ENCODE data around the gene RABL6. TPM values are rescaled to one million over a fixed set of nuclear protein-coding genes. Genes with fewer than 3 reads are reported as not detected.
"Not testable (repeated sequence)": the region's sequence is repeated elsewhere in the genome, so short reads cannot be mapped to it uniquely, and the experiment has no call there.

The RABL6 gene, protein sequence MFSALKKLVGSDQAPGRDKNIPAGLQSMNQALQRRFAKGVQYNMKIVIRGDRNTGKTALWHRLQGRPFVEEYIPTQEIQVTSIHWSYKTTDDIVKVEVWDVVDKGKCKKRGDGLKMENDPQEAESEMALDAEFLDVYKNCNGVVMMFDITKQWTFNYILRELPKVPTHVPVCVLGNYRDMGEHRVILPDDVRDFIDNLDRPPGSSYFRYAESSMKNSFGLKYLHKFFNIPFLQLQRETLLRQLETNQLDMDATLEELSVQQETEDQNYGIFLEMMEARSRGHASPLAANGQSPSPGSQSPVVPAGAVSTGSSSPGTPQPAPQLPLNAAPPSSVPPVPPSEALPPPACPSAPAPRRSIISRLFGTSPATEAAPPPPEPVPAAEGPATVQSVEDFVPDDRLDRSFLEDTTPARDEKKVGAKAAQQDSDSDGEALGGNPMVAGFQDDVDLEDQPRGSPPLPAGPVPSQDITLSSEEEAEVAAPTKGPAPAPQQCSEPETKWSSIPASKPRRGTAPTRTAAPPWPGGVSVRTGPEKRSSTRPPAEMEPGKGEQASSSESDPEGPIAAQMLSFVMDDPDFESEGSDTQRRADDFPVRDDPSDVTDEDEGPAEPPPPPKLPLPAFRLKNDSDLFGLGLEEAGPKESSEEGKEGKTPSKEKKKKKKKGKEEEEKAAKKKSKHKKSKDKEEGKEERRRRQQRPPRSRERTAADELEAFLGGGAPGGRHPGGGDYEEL
- total RNA-seq = 69.6 and 72.1 TPM in 2 replicates

GRCh38 chr9:136807281-136808074, at the start of gene RABL6:
TSS of gene RABL6 (plus strand) at chr9:136807948. CDS start at chr9:136808197, 249 bp downstream.
- DNase-seq (ENCODE audit: low read depth) = peak; percentile 73
- H3K4me3 ChIP-seq (ENCODE audit: low read depth, low read length) = peak within 1 kb of the TSS; percentile 84

DNA sequence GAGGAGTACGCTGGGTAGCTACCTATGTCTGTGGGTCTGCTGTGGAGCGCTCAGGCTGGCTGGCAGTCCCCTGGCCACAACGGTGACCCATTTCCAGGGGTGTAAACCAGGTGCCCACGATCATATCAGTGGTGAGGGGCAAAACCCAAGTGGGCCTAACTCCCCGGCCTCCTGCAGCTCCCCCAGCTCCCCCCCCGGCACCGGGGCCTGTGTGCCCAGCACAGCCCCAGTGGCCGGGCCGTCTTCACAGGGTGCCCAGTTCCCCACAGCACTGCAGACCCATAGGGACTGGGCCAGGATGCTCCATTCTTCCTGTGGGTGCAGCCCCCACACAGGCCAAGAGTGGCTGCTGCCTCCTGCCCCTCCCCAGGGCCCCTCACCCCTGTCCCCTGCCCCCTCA, 48.7 kb upstream of the RABL6 start:
- no peak for TF ChIP-seq CTCF (IDR thresholded peaks at IDR 0.05; ENCODE audit: insufficient read depth, low read depth, low read length)
- H3K4me3 ChIP-seq (ENCODE audit: low read depth, low read length) = no peak overlapping the region
- no peak for DNase-seq (ENCODE audit: low read depth)

More at GRCh38 chr9:136807281-136808074, at the start of gene RABL6:
- no peak for TF ChIP-seq CTCF (IDR thresholded peaks at IDR 0.05; ENCODE audit: insufficient read depth, low read depth, low read length)

DNA sequence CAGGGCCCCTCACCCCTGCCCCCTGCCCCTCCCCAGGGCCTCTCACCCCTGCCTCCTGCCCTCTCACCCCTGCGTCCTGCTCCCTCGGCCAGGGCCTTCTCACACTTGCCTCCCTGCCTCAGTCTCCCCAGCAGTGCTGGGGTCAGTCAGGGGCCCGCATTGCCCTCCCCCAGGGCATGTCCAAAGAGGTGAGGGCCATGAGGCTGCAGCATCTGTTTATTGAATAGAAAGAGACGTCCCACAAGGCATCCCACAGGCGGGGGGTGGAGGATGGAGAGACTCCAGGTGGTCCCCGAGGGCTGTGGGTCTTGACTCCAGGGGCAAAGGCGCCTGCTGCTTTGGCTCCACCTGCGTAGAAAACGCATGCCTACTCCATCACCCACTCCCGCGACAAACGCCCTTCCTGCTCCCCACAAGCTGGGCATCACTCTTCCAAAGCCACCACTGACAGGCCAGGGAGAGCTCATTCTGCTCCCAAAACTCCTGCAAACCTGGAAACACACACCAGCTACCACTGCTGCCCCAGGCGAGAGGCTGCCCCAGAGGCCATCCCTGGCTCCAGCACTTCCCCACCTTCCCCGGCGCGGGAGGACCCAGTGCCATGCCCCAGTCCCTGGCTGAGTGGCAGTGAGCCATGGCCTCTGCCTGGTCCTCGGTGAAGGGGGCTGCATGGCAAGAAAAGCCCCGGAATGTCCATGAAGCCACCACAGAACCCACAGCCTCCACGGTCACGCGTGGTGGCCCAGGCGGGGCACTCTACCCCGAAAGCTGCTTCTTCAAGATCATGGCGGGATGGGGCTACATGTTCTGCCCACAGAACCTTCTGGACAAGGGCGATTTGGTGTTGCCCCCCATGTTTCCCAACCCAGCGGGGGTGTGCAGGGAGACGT, 48.1 kb upstream of the RABL6 start:
- no peak for TF ChIP-seq CTCF (IDR thresholded peaks at IDR 0.05; ENCODE audit: insufficient read depth, low read depth, low read length)
- DNase-seq (ENCODE audit: low read depth) = no peak
- H3K4me3 ChIP-seq (ENCODE audit: low read depth, low read length) = no peak overlapping the region

GRCh38 chr9:136760424-136760823, 47.3 kb upstream of the RABL6 start:
- H3K4me3 ChIP-seq (ENCODE audit: low read depth, low read length) = no peak overlapping the region
- DNase-seq (ENCODE audit: low read depth) = no peak
- no peak for TF ChIP-seq CTCF (IDR thresholded peaks at IDR 0.05; ENCODE audit: insufficient read depth, low read depth, low read length)

- DNase-seq (ENCODE audit: low read depth) = peak; percentile 67
- not testable (repeated sequence) for H3K4me3 ChIP-seq (ENCODE audit: low read depth, low read length)
- peak; percentile 73 for TF ChIP-seq CTCF (IDR thresholded peaks at IDR 0.05; ENCODE audit: insufficient read depth, low read depth, low read length)
Measured at GRCh38 chr9:136760834-136761544, 46.8 kb upstream of the RABL6 start.

Measured in fibroblast of villous mesenchyme (primary cell).